HG02763 (cell line): ENCODE measurements around the gene GIMAP8.

ENCODE experiments used
- ATAC-seq: cut with Tn5 transposase; IDR thresholded peaks from one replicate; pipeline ENCODE4 v1.9.1; 2021; ENCODE audit warnings: mild to moderate bottlenecking, moderate library complexity; ENCODE audit not compliant: unreplicated experiment

The GIMAP8 gene

GRCh38 chr7:150450491-150451001 is at the start of gene GIMAP8:
Gene GIMAP8 (plus strand): TSS chr7:150450630. CDS start chr7:150466699, 16,069 bp downstream.
- peak; percentile 18 for ATAC-seq

GRCh38 chr7:150400788-150401423 is 49.5 kb upstream of the GIMAP8 start:
- ATAC-seq: no peak

- ATAC-seq: no peak
Observed at GRCh38 chr7:150401424-150401790, 49.0 kb upstream of the GIMAP8 start.

- no peak for ATAC-seq
Observed at GRCh38 chr7:150401861-150402631, 48.4 kb upstream of the GIMAP8 start.

- ATAC-seq: no peak
Observed at GRCh38 chr7:150402671-150403321, 47.6 kb upstream of the GIMAP8 start.

- ATAC-seq: no peak
Observed at GRCh38 chr7:150403376-150404171, 46.9 kb upstream of the GIMAP8 start.

- ATAC-seq: no peak
Observed at GRCh38 chr7:150404172-150404804, 46.1 kb upstream of the GIMAP8 start.

GRCh38 chr7:150404805-150405583 is 45.4 kb upstream of the GIMAP8 start:
- ATAC-seq: peak; percentile 47

GRCh38 chr7:150405584-150406311 is 44.7 kb upstream of the GIMAP8 start:
- no peak for ATAC-seq

GRCh38 chr7:150406312-150406566 is 44.2 kb upstream of the GIMAP8 start:
- no peak for ATAC-seq

- peak; percentile 45 for ATAC-seq
Observed at GRCh38 chr7:150406567-150407421, 43.6 kb upstream of the GIMAP8 start.

- ATAC-seq: no peak
Observed at GRCh38 chr7:150407588-150408392, 42.6 kb upstream of the GIMAP8 start.

GRCh38 chr7:150408393-150409299 is 41.8 kb upstream of the GIMAP8 start:
- ATAC-seq: no peak

GRCh38 chr7:150409300-150410030 is 41.0 kb upstream of the GIMAP8 start:
- no peak for ATAC-seq

- no peak for ATAC-seq
Observed at GRCh38 chr7:150410131-150410530, 40.3 kb upstream of the GIMAP8 start.
